ENCODE measurements around the gene HTT.

DNA sequence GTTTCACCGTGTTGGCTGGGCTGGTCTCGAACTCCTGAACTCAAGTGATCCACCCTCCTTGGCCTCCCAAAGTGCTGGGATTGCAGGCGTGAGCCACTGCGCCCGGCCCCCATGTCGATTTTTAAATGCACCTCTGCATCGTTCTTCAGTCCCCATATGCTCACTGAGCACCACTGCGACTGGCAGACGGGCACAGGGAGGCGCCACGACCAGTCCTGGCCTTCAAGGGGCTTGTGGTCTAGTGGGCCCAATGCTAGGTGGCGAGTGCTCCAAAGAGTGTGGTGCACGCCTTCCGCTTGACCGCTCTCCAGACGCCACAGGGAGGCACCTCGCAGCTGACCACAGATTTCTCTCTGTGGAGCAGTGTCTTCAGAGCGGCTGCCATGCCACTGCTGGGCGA, 162.8 kb downstream of the HTT start:
- TF ChIP-seq, protein P1, sequence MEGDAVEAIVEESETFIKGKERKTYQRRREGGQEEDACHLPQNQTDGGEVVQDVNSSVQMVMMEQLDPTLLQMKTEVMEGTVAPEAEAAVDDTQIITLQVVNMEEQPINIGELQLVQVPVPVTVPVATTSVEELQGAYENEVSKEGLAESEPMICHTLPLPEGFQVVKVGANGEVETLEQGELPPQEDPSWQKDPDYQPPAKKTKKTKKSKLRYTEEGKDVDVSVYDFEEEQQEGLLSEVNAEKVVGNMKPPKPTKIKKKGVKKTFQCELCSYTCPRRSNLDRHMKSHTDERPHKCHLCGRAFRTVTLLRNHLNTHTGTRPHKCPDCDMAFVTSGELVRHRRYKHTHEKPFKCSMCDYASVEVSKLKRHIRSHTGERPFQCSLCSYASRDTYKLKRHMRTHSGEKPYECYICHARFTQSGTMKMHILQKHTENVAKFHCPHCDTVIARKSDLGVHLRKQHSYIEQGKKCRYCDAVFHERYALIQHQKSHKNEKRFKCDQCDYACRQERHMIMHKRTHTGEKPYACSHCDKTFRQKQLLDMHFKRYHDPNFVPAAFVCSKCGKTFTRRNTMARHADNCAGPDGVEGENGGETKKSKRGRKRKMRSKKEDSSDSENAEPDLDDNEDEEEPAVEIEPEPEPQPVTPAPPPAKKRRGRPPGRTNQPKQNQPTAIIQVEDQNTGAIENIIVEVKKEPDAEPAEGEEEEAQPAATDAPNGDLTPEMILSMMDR (IDR thresholded peaks at IDR 0.05), result no peak
- TF ChIP-seq, protein P2, sequence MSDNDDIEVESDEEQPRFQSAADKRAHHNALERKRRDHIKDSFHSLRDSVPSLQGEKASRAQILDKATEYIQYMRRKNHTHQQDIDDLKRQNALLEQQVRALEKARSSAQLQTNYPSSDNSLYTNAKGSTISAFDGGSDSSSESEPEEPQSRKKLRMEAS (CRISPR knock-in tag; IDR thresholded peaks at IDR 0.05), result no peak
- TF ChIP-seq ZNF416 (CRISPR knock-in tag; IDR thresholded peaks at IDR 0.05) (no peak), FOXJ3 (CRISPR knock-in tag; IDR thresholded peaks at IDR 0.05; ENCODE audit: borderline replicate concordance) (no peak), NR3C1 (CRISPR knock-in tag; conservative IDR thresholded peaks at IDR 0.05; ENCODE audit: low read depth) (no peak), KAT7 (CRISPR knock-in tag; IDR thresholded peaks at IDR 0.05; ENCODE audit: borderline replicate concordance) (no peak), TEAD1 (CRISPR knock-in tag; IDR thresholded peaks at IDR 0.05) (no peak), ZNF121 (CRISPR knock-in tag; IDR thresholded peaks at IDR 0.05) (no peak), TEAD4 (CRISPR knock-in tag; IDR thresholded peaks at IDR 0.05) (no peak)
- TF ChIP-seq, protein P3, sequence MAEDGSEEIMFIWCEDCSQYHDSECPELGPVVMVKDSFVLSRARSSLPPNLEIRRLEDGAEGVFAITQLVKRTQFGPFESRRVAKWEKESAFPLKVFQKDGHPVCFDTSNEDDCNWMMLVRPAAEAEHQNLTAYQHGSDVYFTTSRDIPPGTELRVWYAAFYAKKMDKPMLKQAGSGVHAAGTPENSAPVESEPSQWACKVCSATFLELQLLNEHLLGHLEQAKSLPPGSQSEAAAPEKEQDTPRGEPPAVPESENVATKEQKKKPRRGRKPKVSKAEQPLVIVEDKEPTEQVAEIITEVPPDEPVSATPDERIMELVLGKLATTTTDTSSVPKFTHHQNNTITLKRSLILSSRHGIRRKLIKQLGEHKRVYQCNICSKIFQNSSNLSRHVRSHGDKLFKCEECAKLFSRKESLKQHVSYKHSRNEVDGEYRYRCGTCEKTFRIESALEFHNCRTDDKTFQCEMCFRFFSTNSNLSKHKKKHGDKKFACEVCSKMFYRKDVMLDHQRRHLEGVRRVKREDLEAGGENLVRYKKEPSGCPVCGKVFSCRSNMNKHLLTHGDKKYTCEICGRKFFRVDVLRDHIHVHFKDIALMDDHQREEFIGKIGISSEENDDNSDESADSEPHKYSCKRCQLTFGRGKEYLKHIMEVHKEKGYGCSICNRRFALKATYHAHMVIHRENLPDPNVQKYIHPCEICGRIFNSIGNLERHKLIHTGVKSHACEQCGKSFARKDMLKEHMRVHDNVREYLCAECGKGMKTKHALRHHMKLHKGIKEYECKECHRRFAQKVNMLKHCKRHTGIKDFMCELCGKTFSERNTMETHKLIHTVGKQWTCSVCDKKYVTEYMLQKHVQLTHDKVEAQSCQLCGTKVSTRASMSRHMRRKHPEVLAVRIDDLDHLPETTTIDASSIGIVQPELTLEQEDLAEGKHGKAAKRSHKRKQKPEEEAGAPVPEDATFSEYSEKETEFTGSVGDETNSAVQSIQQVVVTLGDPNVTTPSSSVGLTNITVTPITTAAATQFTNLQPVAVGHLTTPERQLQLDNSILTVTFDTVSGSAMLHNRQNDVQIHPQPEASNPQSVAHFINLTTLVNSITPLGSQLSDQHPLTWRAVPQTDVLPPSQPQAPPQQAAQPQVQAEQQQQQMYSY (CRISPR knock-in tag; IDR thresholded peaks at IDR 0.05), result no peak
- TF ChIP-seq, protein P4, sequence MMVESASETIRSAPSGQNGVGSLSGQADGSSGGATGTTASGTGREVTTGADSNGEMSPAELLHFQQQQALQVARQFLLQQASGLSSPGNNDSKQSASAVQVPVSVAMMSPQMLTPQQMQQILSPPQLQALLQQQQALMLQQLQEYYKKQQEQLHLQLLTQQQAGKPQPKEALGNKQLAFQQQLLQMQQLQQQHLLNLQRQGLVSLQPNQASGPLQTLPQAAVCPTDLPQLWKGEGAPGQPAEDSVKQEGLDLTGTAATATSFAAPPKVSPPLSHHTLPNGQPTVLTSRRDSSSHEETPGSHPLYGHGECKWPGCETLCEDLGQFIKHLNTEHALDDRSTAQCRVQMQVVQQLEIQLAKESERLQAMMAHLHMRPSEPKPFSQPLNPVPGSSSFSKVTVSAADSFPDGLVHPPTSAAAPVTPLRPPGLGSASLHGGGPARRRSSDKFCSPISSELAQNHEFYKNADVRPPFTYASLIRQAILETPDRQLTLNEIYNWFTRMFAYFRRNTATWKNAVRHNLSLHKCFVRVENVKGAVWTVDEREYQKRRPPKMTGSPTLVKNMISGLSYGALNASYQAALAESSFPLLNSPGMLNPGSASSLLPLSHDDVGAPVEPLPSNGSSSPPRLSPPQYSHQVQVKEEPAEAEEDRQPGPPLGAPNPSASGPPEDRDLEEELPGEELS (CRISPR knock-in tag; IDR thresholded peaks at IDR 0.05), result no peak
- TF ChIP-seq, protein P5, sequence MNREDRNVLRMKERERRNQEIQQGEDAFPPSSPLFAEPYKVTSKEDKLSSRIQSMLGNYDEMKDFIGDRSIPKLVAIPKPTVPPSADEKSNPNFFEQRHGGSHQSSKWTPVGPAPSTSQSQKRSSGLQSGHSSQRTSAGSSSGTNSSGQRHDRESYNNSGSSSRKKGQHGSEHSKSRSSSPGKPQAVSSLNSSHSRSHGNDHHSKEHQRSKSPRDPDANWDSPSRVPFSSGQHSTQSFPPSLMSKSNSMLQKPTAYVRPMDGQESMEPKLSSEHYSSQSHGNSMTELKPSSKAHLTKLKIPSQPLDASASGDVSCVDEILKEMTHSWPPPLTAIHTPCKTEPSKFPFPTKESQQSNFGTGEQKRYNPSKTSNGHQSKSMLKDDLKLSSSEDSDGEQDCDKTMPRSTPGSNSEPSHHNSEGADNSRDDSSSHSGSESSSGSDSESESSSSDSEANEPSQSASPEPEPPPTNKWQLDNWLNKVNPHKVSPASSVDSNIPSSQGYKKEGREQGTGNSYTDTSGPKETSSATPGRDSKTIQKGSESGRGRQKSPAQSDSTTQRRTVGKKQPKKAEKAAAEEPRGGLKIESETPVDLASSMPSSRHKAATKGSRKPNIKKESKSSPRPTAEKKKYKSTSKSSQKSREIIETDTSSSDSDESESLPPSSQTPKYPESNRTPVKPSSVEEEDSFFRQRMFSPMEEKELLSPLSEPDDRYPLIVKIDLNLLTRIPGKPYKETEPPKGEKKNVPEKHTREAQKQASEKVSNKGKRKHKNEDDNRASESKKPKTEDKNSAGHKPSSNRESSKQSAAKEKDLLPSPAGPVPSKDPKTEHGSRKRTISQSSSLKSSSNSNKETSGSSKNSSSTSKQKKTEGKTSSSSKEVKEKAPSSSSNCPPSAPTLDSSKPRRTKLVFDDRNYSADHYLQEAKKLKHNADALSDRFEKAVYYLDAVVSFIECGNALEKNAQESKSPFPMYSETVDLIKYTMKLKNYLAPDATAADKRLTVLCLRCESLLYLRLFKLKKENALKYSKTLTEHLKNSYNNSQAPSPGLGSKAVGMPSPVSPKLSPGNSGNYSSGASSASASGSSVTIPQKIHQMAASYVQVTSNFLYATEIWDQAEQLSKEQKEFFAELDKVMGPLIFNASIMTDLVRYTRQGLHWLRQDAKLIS (CRISPR knock-in tag; IDR thresholded peaks at IDR 0.05; ENCODE audit: borderline replicate concordance), result no peak
- TF ChIP-seq, protein P6, sequence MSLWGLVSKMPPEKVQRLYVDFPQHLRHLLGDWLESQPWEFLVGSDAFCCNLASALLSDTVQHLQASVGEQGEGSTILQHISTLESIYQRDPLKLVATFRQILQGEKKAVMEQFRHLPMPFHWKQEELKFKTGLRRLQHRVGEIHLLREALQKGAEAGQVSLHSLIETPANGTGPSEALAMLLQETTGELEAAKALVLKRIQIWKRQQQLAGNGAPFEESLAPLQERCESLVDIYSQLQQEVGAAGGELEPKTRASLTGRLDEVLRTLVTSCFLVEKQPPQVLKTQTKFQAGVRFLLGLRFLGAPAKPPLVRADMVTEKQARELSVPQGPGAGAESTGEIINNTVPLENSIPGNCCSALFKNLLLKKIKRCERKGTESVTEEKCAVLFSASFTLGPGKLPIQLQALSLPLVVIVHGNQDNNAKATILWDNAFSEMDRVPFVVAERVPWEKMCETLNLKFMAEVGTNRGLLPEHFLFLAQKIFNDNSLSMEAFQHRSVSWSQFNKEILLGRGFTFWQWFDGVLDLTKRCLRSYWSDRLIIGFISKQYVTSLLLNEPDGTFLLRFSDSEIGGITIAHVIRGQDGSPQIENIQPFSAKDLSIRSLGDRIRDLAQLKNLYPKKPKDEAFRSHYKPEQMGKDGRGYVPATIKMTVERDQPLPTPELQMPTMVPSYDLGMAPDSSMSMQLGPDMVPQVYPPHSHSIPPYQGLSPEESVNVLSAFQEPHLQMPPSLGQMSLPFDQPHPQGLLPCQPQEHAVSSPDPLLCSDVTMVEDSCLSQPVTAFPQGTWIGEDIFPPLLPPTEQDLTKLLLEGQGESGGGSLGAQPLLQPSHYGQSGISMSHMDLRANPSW (CRISPR knock-in tag; conservative IDR thresholded peaks at IDR 0.05; ENCODE audit: low read depth), result no peak
- TF ChIP-seq, protein P7, sequence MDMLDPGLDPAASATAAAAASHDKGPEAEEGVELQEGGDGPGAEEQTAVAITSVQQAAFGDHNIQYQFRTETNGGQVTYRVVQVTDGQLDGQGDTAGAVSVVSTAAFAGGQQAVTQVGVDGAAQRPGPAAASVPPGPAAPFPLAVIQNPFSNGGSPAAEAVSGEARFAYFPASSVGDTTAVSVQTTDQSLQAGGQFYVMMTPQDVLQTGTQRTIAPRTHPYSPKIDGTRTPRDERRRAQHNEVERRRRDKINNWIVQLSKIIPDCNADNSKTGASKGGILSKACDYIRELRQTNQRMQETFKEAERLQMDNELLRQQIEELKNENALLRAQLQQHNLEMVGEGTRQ (CRISPR knock-in tag; IDR thresholded peaks at IDR 0.05), result no peak

Measured in WTC11 (cell line).